ENCODE data around the gene DUOX2.
A peak's percentile ranks its signal among the peaks of the same experiment; 100 is the strongest.

The DUOX2 gene

DNA sequence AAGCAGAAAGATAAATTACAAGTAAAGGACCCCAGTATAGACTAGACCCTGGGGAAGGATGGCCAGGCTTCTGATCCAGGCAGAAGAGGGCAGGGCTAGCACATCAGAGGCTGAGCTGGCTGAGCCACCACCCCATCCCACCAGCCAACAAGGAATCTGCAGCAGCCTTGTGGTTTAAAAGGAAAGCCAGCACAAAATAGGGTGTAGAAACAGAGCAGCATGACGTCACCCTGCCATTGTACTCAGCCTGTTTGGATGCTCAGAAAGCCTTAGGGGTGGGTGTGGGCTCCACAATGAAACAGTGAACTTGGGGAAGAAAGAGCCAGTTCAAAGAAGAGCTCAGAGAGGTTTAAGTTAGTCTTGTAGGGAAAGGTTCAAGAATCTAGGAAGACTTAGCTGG, 44.0 kb upstream of the DUOX2 start (continued):
- TF ChIP-seq, protein P1, sequence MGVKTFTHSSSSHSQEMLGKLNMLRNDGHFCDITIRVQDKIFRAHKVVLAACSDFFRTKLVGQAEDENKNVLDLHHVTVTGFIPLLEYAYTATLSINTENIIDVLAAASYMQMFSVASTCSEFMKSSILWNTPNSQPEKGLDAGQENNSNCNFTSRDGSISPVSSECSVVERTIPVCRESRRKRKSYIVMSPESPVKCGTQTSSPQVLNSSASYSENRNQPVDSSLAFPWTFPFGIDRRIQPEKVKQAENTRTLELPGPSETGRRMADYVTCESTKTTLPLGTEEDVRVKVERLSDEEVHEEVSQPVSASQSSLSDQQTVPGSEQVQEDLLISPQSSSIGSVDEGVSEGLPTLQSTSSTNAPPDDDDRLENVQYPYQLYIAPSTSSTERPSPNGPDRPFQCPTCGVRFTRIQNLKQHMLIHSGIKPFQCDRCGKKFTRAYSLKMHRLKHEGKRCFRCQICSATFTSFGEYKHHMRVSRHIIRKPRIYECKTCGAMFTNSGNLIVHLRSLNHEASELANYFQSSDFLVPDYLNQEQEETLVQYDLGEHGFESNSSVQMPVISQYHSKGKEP (tag by site-specific recombination; IDR thresholded peaks at IDR 0.05), result no peak
- TF ChIP-seq, protein P2, sequence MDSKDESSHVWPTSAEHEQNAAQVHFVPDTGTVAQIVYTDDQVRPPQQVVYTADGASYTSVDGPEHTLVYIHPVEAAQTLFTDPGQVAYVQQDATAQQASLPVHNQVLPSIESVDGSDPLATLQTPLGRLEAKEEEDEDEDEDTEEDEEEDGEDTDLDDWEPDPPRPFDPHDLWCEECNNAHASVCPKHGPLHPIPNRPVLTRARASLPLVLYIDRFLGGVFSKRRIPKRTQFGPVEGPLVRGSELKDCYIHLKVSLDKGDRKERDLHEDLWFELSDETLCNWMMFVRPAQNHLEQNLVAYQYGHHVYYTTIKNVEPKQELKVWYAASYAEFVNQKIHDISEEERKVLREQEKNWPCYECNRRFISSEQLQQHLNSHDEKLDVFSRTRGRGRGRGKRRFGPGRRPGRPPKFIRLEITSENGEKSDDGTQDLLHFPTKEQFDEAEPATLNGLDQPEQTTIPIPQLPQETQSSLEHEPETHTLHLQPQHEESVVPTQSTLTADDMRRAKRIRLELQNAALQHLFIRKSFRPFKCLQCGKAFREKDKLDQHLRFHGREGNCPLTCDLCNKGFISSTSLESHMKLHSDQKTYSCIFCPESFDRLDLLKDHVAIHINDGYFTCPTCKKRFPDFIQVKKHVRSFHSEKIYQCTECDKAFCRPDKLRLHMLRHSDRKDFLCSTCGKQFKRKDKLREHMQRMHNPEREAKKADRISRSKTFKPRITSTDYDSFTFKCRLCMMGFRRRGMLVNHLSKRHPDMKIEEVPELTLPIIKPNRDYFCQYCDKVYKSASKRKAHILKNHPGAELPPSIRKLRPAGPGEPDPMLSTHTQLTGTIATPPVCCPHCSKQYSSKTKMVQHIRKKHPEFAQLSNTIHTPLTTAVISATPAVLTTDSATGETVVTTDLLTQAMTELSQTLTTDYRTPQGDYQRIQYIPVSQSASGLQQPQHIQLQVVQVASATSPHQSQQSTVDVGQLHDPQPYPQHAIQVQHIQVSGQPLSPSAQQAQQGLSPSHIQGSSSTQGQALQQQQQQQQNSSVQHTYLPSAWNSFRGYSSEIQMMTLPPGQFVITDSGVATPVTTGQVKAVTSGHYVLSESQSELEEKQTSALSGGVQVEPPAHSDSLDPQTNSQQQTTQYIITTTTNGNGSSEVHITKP (tag by site-specific recombination; IDR thresholded peaks at IDR 0.05), result 0 out of 2 replicates have a peak, but pooled peaks have one; percentile 10
- TF ChIP-seq ZNF626 (tag by site-specific recombination; IDR thresholded peaks at IDR 0.05) (no peak), GFI1B (tag by site-specific recombination; IDR thresholded peaks at IDR 0.05) (no peak), GLI2 (tag by site-specific recombination; IDR thresholded peaks at IDR 0.05; ENCODE audit: borderline replicate concordance, low read depth) (no peak), ZBTB48 (tag by site-specific recombination; IDR thresholded peaks at IDR 0.05) (no peak), ZNF629 (tag by site-specific recombination; IDR thresholded peaks at IDR 0.05) (peak; percentile 66), ZNF18 (tag by site-specific recombination; IDR thresholded peaks at IDR 0.05) (no peak), ZNF211 (tag by site-specific recombination; IDR thresholded peaks at IDR 0.05; ENCODE audit: low read depth) (no peak), ZNF701 (tag by site-specific recombination; IDR thresholded peaks at IDR 0.05) (no peak), ZNF248 (tag by site-specific recombination; IDR thresholded peaks at IDR 0.05) (no peak), GLIS1 (tag by site-specific recombination; IDR thresholded peaks at IDR 0.05) (no peak), KLF7 (tag by site-specific recombination; IDR thresholded peaks at IDR 0.05; ENCODE audit: borderline replicate concordance) (no peak), KLF9 (tag by site-specific recombination; IDR thresholded peaks at IDR 0.05; ENCODE audit: low read depth) (peak; percentile 85), ZNF302 (tag by site-specific recombination; IDR thresholded peaks at IDR 0.05; ENCODE audit: low read depth) (no peak), KLF1 (tag by site-specific recombination; IDR thresholded peaks at IDR 0.05) (peak; percentile 88), ZNF274 (IDR thresholded peaks at IDR 0.05; ENCODE audit: low read length) (no peak), ZNF274 (tag by site-specific recombination; IDR thresholded peaks at IDR 0.05; ENCODE audit: borderline replicate concordance) (no peak), ZNF600 (tag by site-specific recombination; IDR thresholded peaks at IDR 0.05) (0 out of 2 replicates have a peak, but pooled peaks have one; percentile 25), PRDM2 (tag by site-specific recombination; IDR thresholded peaks at IDR 0.05; ENCODE audit: borderline replicate concordance) (no peak), ZNF155 (tag by site-specific recombination; IDR thresholded peaks at IDR 0.05) (no peak), ZNF514 (tag by site-specific recombination; IDR thresholded peaks at IDR 0.05) (no peak)
- TF ChIP-seq, protein P3, sequence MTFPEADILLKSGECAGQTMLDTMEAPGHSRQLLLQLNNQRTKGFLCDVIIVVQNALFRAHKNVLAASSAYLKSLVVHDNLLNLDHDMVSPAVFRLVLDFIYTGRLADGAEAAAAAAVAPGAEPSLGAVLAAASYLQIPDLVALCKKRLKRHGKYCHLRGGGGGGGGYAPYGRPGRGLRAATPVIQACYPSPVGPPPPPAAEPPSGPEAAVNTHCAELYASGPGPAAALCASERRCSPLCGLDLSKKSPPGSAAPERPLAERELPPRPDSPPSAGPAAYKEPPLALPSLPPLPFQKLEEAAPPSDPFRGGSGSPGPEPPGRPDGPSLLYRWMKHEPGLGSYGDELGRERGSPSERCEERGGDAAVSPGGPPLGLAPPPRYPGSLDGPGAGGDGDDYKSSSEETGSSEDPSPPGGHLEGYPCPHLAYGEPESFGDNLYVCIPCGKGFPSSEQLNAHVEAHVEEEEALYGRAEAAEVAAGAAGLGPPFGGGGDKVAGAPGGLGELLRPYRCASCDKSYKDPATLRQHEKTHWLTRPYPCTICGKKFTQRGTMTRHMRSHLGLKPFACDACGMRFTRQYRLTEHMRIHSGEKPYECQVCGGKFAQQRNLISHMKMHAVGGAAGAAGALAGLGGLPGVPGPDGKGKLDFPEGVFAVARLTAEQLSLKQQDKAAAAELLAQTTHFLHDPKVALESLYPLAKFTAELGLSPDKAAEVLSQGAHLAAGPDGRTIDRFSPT (tag by site-specific recombination; IDR thresholded peaks at IDR 0.05), result no peak
- TF ChIP-seq, protein P4, sequence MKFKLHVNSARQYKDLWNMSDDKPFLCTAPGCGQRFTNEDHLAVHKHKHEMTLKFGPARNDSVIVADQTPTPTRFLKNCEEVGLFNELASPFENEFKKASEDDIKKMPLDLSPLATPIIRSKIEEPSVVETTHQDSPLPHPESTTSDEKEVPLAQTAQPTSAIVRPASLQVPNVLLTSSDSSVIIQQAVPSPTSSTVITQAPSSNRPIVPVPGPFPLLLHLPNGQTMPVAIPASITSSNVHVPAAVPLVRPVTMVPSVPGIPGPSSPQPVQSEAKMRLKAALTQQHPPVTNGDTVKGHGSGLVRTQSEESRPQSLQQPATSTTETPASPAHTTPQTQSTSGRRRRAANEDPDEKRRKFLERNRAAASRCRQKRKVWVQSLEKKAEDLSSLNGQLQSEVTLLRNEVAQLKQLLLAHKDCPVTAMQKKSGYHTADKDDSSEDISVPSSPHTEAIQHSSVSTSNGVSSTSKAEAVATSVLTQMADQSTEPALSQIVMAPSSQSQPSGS (tag by site-specific recombination; IDR thresholded peaks at IDR 0.05; ENCODE audit: low read depth), result peak; percentile 90

Data from HEK293 (cell line).